Upper lobe of left lung (tissue), 6 donors: ENCODE results near the gene CAPN7. TPM values are rescaled to one million over a fixed set of nuclear protein-coding genes. Genes with fewer than 3 reads are reported as not detected.

ENCODE experiments used
- ATAC-seq, 2 donors: fragments of 200-7000 bp; cut with Tn5 transposase; one replicate each; pipeline ENCODE4 v1.9.1; 2022; ENCODE audit warnings: mild to moderate bottlenecking in 2 of 2, moderate library complexity in 2 of 2; ENCODE audit not compliant: low FRiP score in 2 of 2
- DNase-seq, 2 donors: peaks; one replicate each; pipeline ENCODE4 v3.0.0-alpha.2; 2019 to 2020
- H3K27ac ChIP-seq, 4 donors: fragments of 200-600 bp; sonication (generic); one replicate each; pipeline ENCODE4 v1.5.1; 2016 to 2019
- H3K27me3 ChIP-seq, 4 donors: fragments of 200-600 bp; sonication (generic); one replicate each; pipeline ENCODE4 v1.5.1; 2017 to 2019
- H3K36me3 ChIP-seq, 4 donors: fragments of 200-600 bp; sonication (generic); one replicate each; pipeline ENCODE4 v1.5.1; 2016 to 2019
- H3K4me1 ChIP-seq, 4 donors: fragments of 200-600 bp; sonication (generic); one replicate each; pipeline ENCODE4 v1.5.1; 2018 to 2019
- H3K4me3 ChIP-seq, 4 donors: fragments of 200-600 bp; sonication (generic); one replicate each; pipeline ENCODE4 v1.5.1; 2017 to 2019; ENCODE audit warnings: mild to moderate bottlenecking in 2 of 4, moderate library complexity in 1 of 4
- H3K9me3 ChIP-seq, 4 donors: fragments of 200-600 bp; sonication (generic); one replicate each; pipeline ENCODE4 v1.5.1; 2018 to 2019
- CTCF ChIP-seq, 6 experiments: fragments of 450-650 bp in 4 of 6; fragments of 200-600 bp in 2 of 6; sonication (generic) in 2 of 6; IDR thresholded peaks; one replicate each; pipeline ENCODE4 v1.5.1; 2016 to 2019; ENCODE audit warnings: antibody characterized with exemption in 6 of 6
- EP300 ChIP-seq, 4 donors: sonication (generic); formaldehyde crosslinking; IDR thresholded peaks; one replicate each; pipeline ENCODE4 v1.5.1; 2017; ENCODE audit warnings: antibody characterized with exemption in 4 of 4, control low read depth in 2 of 4
- POLR2A ChIP-seq, 4 donors: fragments of 450-650 bp; IDR thresholded peaks; one replicate each; pipeline ENCODE4 v1.5.1; 2016 to 2017; ENCODE audit warnings: antibody characterized with exemption in 4 of 4, mild to moderate bottlenecking in 2 of 4
- POLR2AphosphoS5 ChIP-seq, 2 donors: sonication (generic); formaldehyde crosslinking; IDR thresholded peaks; one replicate each; pipeline ENCODE4 v1.5.1; 2017; ENCODE audit warnings: antibody characterized with exemption in 2 of 2
- WGBS, 2 donors: methylation state at CpG; one replicate each; pipeline ENCODE4 v1.1.5; 2017 to 2018; 5-methylcytosine and 5-hydroxymethylcytosine counted together
- total RNA-seq, 6 donors: library from RNA; depleted of rRNA in 4 of 6; stranded (reverse); fragments of >200 nt in 4 of 6; gene quantifications; one replicate each; pipeline versions ENCODE4 v1.1.0 to v1.2.1, GENCODE V29; 2016 to 2021
- donor health status: DM: no; HTN: no; CAD: no; lungs with moderate emphysema.
- donor health status: DM: no; HTN: yes; CAD: no; lungs with severe emphysema.

CAPN7 gene
- total RNA-seq, 6 donors from 2014 or later: 42.3 to 119 (median 46.2) TPM

DNA sequence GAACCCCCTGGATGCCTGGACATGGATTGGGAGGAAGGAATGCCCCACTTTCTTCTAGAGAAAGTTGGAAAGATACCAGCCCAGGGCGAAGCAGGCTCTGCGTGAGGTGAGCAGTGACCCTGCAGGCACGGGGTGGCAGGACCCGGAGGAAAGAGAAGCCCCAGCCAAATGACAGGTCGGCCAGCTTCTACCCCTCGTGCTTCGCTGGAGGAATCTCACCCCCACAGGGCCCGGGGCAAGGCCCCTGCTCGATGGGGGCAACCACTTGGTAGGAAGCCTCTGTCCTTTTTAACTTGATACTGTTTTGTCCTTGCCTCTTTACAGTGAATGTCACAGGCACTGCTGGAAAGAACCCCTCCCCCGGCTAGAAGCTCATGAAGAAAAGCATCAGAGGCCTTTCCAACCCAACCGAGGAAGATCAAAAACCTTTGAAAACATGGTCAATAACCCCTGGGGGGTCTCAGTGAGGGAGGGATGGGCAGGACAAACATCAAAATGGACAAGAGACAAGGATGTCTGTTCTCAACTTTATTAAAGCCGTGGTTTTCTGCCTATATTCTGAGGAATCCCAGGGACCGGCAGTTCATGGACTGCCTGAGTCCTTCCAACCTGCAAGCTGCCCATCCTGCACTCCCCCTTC lies 71.9 kb downstream of the CAPN7 start:
- DNase-seq (peak; percentile 13 to 29), ATAC-seq (no peak)
- H3K4me3 ChIP-seq: no peak overlapping the region
- H3K27me3 ChIP-seq: no peaks in the 10 kb centered on the region
- H3K4me1 ChIP-seq: peaks cover 6 to 58% (median 35%) of the 10 kb centered on the region in 4 donors
- H3K27ac ChIP-seq: peak overlapping the region in 1 of 4 donors; percentile 5
- H3K9me3 ChIP-seq: no peaks in the 10 kb centered on the region
- WGBS, 2 donors: 81 to 86% methylated on average over 12 to 13 of the region's 13 CpGs
- no peak for TF ChIP-seq CTCF (IDR thresholded peaks at IDR 0.05)
- no peak for TF ChIP-seq EP300 (IDR thresholded peaks at IDR 0.05)
- TF ChIP-seq POLR2AphosphoS5 (IDR thresholded peaks at IDR 0.05): no peak
- TF ChIP-seq POLR2A (IDR thresholded peaks at IDR 0.05): no peak
- peaks cover 0 to 3% (median 0%) of the 10 kb centered on the region in 4 donors for H3K36me3 ChIP-seq

- Histone ChIP-seq H3K36me3 (peaks cover 0 to 3% (median 1%) of the 10 kb centered on the region in 4 donors), H3K9me3 (no peaks in the 10 kb centered on the region), H3K27me3 (no peaks in the 10 kb centered on the region), H3K4me1 (peaks cover 8 to 52% (median 33%) of the 10 kb centered on the region in 4 donors), H3K4me3 (no peak overlapping the region), H3K27ac (peak overlapping the region in 1 of 4 donors; percentile 57)
- WGBS, 2 donors: 77 to 82% methylated on average over 4 of the region's 4 CpGs
- DNase-seq (no peak), ATAC-seq (no peak)
- TF ChIP-seq POLR2AphosphoS5 (IDR thresholded peaks at IDR 0.05) (no peak), CTCF (IDR thresholded peaks at IDR 0.05) (no peak), POLR2A (IDR thresholded peaks at IDR 0.05) (no peak), EP300 (IDR thresholded peaks at IDR 0.05) (no peak)
Measured at GRCh38 chr3:15279205-15279604, 73.2 kb downstream of the CAPN7 start.

DNA sequence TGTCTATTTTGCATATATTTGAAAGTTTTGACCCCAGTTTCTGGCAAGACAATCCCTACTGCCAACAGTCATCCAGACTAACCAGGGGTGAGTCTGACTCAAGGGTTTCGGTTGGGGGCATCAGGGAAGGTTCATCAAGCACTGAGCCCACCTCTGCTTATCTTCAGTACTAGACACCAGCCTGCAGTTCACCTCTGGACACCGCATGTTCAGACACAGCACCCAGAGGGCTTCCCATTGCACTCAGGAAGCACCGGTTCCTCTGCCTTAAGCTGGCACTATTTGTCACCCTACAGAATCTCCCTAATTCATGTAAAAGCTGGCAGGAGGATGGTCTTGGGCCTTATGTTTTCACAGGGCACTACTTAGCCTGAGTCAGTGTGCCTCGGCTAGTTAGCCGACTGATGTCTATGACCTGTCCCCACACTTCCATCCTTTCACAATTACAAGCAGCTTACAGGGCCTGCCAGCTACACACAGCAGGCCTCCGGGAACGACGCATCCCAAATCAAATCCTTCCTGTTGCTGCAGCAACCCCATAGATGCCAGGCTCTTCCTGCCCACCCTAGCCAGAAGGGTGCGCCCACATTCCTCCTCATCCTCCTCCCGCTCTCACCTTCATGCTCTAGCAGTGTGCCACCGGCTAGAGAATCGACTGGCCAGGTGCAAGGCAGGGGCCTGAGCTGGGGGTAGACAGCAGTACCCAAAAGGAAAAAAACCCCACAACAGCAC lies 73.8 kb downstream of the CAPN7 start:
- Histone ChIP-seq H3K36me3 (peaks cover 0 to 3% (median 1%) of the 10 kb centered on the region in 4 donors), H3K4me1 (peaks cover 13 to 58% (median 37%) of the 10 kb centered on the region in 4 donors), H3K4me3 (no peak overlapping the region), H3K27ac (peak overlapping the region in 1 of 4 donors; percentile 57), H3K27me3 (no peaks in the 10 kb centered on the region), H3K9me3 (no peaks in the 10 kb centered on the region)
- TF ChIP-seq POLR2AphosphoS5 (IDR thresholded peaks at IDR 0.05): no peak
- no peak for TF ChIP-seq CTCF (IDR thresholded peaks at IDR 0.05)
- no peak for TF ChIP-seq POLR2A (IDR thresholded peaks at IDR 0.05)
- TF ChIP-seq EP300 (IDR thresholded peaks at IDR 0.05): no peak
- WGBS, 2 donors: 70 to 84% methylated on average over 11 to 12 of the region's 12 CpGs
- DNase-seq: no peak
- peak in 1 of 2 donors; percentile 15 for ATAC-seq

GRCh38 chr3:15280853-15281532 lies 74.9 kb downstream of the CAPN7 start:
- DNase-seq (no peak), ATAC-seq (peak in 1 of 2 donors; percentile 51)
- Histone ChIP-seq H3K4me3 (no peak overlapping the region), H3K4me1 (peaks cover 14 to 61% (median 39%) of the 10 kb centered on the region in 4 donors), H3K36me3 (peaks cover 0 to 3% (median 1%) of the 10 kb centered on the region in 4 donors), H3K27me3 (no peaks in the 10 kb centered on the region), H3K9me3 (no peaks in the 10 kb centered on the region), H3K27ac (no peak overlapping the region)
- WGBS, 2 donors: 81 to 86% methylated on average over 10 of the region's 10 CpGs
- TF ChIP-seq CTCF (IDR thresholded peaks at IDR 0.05): no peak
- no peak for TF ChIP-seq POLR2AphosphoS5 (IDR thresholded peaks at IDR 0.05)
- no peak for TF ChIP-seq POLR2A (IDR thresholded peaks at IDR 0.05)
- TF ChIP-seq EP300 (IDR thresholded peaks at IDR 0.05): no peak
